ENCODE results near the gene TP53I11. TPM values are rescaled to one million over a fixed set of nuclear protein-coding genes. Genes with fewer than 3 reads are reported as not detected.
A peak's percentile ranks its signal among the peaks of the same experiment; 100 is the strongest.

Gene TP53I11
- total RNA-seq, 1 experiment from 2014 or later: 46.9 TPM

- CTCF ChIA-PET: interaction anchor here (0.5 to 5.2 kb wide), 12 partner anchors 9 to 444 kb away, joined by 3 to 126 read pairs (median 4); no protein-coding TSS in a partner anchor
- H3K9me2 ChIP-seq (ENCODE audit: insufficient read depth): no peaks in the 10 kb centered on the region
- peak; percentile 42 for DNase-seq (ENCODE audit: low read depth, low spot score)
- POLR2A ChIA-PET: interaction anchor here (0.9 kb wide), 1 partner anchor 175 kb away, joined by 3 read pairs; no protein-coding TSS in a partner anchor
- H2AFZ ChIP-seq (ENCODE audit: low read depth, low read length, poor library complexity, severe bottlenecking): no peak overlapping the region
- no peaks in the 10 kb centered on the region for H3K27me3 ChIP-seq (ENCODE audit: insufficient read depth, low read length)
- no TSS peak for BruUV-seq (replicated peaks)
- H4K20me1 ChIP-seq (ENCODE audit: insufficient read depth): no peaks in the 10 kb centered on the region
- no peak overlapping the region for H3K27ac ChIP-seq (ENCODE audit: low read depth, low read length)
- ATAC-seq: peak; percentile 90
- peak overlapping the region; percentile 40; the same call in 1 of the 2 replicates for H3K4me2 ChIP-seq (ENCODE audit: low read length)
- H3K9me3 ChIP-seq (ENCODE audit: control insufficient read depth in 1 of 2, insufficient read depth in 1 of 2, low read depth in 1 of 2, low read length in 2 of 2): no peaks in the 10 kb centered on the region
- intact Hi-C loops (cut with micrococcal nuclease): loop anchor here (1.0 kb wide), 1 partner anchor 176 kb away; no protein-coding TSS in a partner anchor
- H3K4me1 ChIP-seq (ENCODE audit: control insufficient read depth in 1 of 2, insufficient read depth in 2 of 2, low read length in 2 of 2): no peaks in the 10 kb centered on the region
- no peaks in the 10 kb centered on the region for H3K79me2 ChIP-seq (ENCODE audit: insufficient read depth, low read length)
- TF ChIP-seq SP1 (IDR thresholded peaks at IDR 0.05; ENCODE audit: low read depth): no peak
- no peak for TF ChIP-seq CBX3 (IDR thresholded peaks at IDR 0.05; ENCODE audit: low read depth)
- TF ChIP-seq SIN3A (IDR thresholded peaks at IDR 0.05; ENCODE audit: low read depth): no peak
- peak; percentile 84 to 91 (median 86) for TF ChIP-seq CTCF (IDR thresholded peaks at IDR 0.05 in 2 of 3, conservative IDR thresholded peaks at IDR 0.05 in 1 of 3; ENCODE audit: borderline replicate concordance in 1 of 3, insufficient read depth in 1 of 3, low read depth in 2 of 3, low read length in 2 of 3)
- no peak for TF ChIP-seq TCF7L2 (IDR thresholded peaks at IDR 0.05; ENCODE audit: borderline replicate concordance, extremely low read depth, insufficient read depth, insufficient read length)
- no peak for TF ChIP-seq JUND (IDR thresholded peaks at IDR 0.05)
- peak; percentile 81 for TF ChIP-seq RAD21 (IDR thresholded peaks at IDR 0.05; ENCODE audit: low read depth)
- no peak for TF ChIP-seq ELF1 (IDR thresholded peaks at IDR 0.05; ENCODE audit: borderline replicate concordance, low read depth)
- H3K9ac ChIP-seq (ENCODE audit: low read length): no peak overlapping the region
- RAD21 ChIA-PET (ENCODE audit: low non-redundant PET in 1 of 2, low total read pairs in 2 of 2, uncharacterized antibody in 2 of 2, unreplicated experiment in 2 of 2): interaction anchor here (0.6 to 1.3 kb wide), 4 partner anchors 9 to 381 kb away, joined by 3 to 11 read pairs (median 8); no protein-coding TSS in a partner anchor
- H3K36me3 ChIP-seq (ENCODE audit: control insufficient read depth in 1 of 2, insufficient read depth in 2 of 2, low read length in 2 of 2): no peaks in the 10 kb centered on the region; a peak in 1 of 4 replicates
- H3K4me3 ChIP-seq (replicated peaks in 1 of 2; ENCODE audit: low read depth in 1 of 2, low read length in 2 of 2): no peak overlapping the region
These were observed 23.5 kb downstream of the TP53I11 start for GRCh38 chr11:44927174-44927661.

Data from HCT116 (cell line).